ENCODE results near the gene RNASE11.

GRCh38 chr14:20609215-20610001, 21.6 kb upstream of the RNASE11 start:
- TF ChIP-seq EZH2 (IDR thresholded peaks at IDR 0.05) (no peak), POLR2AphosphoS5 (IDR thresholded peaks at IDR 0.05; ENCODE audit: borderline replicate concordance, low read depth, low read length) (no peak), FOXP2 (optimal IDR thresholded peaks at IDR 0.05; ENCODE audit: control extremely low read depth, extremely low read length, insufficient read depth) (no peak)
